Dermis blood vessel endothelial cell (primary cell): ENCODE data around the gene TXNDC5. TPM values are rescaled to one million over a fixed set of nuclear protein-coding genes. Genes with fewer than 3 reads are reported as not detected.
A peak's percentile ranks its signal among the peaks of the same experiment; 100 is the strongest.
"Not testable (repeated sequence)": the region's sequence is repeated elsewhere in the genome, so short reads cannot be mapped to it uniquely, and the experiment has no call there.

Source experiments
- DNase-seq: peaks from one replicate; pipeline ENCODE4 v3.0.0; 2010
- total RNA-seq: library from RNA; depleted of rRNA; stranded (reverse); fragments of >200 nt; gene quantifications from 2 replicates; pipeline ENCODE4 v1.2.3, GENCODE V29; 2014

TXNDC5 gene
- total RNA-seq, 1 donor from 2014 or later, result 2,879 TPM

DNA sequence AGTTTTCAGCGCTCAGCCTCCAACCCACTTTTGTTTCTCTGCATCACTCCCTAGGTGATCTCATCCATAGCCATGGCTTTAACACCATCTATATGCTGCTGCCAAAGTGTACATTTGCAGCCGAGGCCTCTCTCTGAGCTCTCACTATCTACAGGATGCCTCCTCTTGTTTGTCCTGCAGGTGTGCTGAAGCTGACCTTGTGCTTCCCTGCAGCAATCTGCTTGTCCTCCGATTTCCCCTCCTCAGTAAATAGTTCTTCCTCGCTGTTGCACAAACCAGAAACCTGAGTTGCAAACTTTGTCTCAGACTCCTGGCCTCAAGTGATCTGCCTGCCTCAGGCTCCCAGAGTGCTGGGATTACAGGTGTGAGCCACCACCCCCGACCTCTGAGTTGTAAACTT is 3.7 kb upstream of the TXNDC5 start:
- DNase-seq, result no peak

DNA sequence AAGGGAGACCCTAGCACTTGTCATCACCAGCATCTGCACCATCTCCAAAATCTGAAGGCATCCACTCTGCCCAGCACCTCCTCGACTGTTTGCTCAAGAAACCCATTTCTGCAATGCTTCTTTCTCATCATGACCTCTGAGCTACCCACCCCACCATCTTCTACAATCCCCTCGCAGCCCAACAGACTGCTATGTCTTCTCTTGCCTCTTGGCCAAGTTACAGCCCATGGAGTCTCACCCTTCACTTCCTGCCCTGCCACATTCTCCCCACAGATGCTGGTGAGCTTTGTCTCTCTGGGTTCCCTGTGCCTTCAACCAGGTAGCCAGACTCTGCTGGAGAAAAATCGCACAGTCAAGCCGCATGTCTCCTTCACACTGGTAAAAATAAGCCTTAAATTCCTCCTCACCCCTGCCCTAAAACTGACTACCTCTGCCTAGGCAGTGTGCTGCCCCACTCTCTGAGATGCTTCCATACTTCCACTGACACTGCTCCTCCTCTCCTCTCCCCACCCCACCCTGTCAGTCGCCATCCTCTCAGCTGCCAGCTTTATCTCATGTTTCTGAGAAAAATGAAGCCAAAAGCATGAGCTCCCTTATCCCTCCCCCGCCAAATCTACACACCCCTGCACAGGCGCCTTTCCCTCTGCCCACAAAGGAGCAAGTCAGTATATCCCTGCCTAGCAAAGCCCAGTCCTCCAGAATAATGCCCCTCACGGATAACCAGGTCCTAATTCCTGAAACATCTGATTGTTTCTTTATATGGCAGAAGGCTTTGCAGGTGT is 2.3 kb upstream of the TXNDC5 start:
- DNase-seq, result no peak

DNA sequence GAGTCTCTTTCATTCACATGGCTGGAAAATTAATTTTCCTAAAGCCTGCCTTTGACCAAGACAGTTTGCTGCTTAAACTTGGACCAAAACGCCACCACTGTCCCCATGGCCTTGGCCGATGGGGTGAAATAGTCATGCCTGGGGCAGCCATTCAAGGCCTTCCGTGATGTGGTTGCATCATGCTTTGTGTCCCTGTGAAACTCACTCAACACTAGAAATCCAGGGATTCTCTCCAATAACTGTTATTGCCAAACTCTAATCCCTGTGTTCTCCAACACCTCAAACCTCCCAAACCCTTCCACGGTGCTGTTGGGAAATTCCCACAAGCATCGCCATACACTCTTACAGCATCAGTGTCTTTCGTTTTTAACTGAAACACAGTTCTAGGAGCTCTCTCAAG is 1.4 kb upstream of the TXNDC5 start:
- no peak for DNase-seq

DNA sequence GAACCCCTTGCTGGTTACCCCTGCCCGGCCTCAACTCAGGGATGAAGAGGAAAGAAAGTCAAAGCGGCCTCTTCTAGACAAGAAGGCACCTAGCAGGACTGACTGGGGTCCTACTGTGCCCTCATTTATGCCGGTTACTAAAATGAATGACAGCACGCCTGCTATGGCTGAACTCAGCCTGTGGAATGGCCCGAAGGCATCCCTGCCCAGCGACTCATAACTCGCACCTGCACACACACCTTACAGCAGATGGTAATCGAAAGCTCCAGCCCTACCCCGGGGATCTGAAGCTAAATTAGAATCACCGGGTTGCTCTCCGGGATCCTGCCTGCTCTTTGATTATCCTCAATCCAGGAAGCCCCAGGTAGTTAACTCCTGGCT is 747 bp upstream of the TXNDC5 start:
- no peak for DNase-seq

DNA sequence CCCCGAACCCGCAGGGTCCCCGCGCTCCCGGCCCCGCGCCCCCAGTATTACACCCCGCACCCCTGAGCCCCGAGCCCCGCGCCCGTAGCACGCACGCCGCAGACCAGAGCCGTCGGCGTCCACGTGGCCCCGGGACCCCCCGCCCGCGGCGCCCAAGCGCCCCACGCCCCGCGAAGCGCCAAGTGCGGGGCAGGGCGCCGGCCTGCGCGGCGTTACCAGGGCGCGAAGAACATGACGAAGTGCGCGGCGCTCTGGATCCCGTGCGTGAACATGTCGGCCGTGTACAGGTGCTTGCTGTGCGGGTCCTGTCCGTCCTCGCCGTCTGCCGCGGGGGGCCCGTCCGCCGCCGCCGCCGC is 312 bp downstream of the TXNDC5 start:
- no peak for DNase-seq

DNA sequence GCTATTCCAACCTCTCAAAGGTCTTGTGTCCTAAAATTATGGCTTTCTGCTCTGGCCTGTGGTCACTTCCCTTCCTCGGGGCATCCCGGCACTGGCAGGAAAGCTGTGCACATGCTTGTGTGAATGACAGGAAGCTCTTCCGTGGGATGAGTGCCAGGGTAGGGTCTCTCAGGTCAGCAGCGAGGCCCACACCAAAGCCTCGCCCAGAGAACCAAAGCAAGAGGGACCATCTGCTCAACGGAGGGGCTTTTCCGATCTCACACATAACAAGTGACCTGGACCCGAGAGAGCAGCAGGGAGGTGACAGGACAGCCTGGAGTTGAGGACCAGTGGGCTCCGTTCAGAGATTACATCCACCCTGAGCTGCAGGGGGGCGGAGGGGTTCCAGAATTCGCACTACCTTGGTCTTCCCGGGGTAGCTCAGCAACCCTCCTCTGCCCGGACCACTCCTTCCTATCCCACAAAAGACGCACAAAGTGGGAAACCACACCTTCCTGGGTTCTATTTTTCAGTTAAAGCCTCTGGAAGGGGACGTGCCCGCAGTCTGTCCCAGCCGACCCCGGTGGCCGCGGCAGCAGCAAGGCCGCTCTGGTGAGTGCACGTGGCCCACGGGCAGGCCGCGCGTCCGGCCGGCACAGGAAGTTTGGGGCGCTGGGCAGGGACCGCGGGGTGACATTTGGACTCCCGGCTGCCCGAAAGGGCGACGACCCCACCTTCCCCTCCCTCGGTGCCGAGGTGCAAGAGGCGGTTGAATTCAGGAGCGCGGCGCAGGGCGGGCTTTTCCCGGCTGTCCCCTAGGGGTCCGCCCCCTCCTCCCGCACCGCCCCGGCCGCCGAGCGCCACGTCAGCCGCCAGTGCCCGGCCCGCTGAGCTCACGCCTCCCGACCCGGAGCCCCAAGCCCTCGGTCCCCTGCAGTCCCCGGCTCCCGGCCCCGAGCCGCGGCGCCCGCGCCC is 988 bp downstream of the TXNDC5 start:
- DNase-seq, result peak; percentile 82

DNA sequence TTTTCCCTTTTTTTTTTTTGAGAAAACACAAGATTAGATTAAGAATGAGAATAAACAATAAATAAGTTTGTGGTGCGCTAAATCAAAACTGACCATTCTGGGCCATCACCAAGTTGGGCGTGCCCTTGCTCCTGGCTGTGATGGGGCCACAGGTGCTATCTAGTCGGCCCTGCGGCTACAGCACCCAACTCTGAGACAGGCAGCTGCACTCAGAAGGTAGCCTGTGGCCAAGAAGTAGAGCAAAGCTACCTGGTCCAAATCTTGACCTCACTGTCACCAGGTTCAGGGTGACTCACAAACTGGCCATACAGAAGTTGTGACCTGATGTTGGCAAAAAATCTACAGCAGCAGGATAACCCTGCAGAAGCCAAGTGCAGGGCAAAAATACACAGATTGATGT is 3.4 kb downstream of the TXNDC5 start:
- peak; percentile 8 for DNase-seq

DNA sequence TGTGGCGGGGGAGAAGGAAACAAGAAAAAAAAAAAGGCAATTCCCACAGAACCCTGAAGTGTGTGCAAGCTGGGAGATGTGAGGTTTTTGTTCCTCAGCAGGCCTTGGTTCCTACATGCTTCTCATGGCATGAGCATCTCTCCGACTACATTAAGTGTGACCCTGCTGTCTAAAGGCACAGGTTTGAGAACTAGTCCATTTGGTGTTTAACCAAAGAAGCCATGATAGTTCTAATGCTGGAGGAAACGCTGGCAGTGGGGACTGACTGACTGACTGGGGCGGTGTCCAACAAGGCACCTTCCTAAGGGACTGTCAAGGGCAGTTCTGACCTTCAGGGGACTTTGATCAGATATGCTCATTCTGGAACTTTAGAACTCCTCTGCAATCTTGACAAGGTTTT is 3.8 kb downstream of the TXNDC5 start:
- DNase-seq, result peak; percentile 13

DNA sequence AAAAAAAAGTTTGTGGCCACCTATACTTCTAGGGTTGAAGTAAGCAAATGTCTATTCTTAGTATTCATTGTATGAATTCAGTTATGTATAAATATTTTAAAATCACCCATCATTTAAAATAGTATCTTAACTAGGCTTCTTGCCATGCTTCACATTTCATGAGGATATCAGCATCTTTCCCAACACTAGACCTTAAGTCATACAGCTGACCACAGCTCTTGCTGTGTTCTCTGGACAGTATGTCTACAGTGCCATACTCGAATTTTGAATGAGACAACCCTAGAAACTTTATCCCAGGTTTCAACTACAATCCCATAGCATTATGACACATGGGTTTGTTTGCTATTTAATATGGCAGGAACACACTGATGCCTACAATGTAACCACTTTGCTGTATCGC is 5.2 kb downstream of the TXNDC5 start:
- DNase-seq, result peak; percentile 7

DNA sequence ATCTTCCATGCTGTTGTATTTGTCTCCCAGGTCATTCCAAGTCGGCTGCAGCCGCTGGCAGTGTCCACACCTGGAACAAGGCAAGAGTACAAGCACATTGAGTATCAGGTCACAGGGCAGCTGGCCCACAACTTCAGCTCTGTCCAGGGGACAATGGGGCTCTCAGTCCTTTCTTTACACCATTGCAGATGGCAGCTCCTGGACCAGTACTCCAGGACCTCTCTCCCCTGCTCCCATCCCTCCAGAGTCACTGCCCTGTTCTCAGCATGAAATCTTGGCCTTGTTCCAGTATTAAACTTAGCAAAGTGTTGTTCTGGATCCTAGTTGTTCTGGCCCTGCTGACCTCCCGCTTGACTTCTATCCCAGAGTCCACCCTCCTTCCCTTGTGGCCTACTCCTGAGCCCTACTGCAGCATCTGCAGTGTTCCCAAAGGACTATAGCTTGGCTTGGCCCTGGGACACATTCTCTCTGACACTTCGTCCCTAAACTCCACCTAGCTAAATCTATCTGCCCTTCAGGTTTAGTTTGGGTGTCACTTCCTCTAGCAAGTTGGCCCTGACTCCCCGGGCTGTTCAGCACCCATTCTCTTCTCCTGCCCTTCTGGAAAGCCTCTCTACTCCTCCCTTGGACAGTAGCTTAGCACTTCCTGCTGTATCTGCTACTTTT is 5.8 kb downstream of the TXNDC5 start:
- DNase-seq, result peak; percentile 24

DNA sequence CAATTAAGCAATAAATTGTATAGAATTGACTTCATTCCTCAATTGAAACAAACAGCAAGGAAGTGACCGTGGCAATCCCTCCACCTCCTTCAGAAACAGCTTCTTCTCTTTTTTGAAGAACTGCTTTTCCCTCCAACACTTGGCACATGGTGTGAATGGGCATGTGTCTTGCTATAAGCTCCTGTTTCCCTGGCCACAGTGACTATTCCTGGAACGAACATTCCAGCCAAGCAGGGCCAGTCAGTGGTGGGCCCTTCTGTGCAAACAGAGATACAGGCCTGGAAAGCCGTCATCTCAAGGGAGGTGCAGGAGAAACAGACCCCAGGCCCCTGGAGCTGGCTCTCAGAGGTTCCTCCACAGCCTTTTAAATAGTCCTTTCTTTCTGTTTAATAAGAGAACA is 6.9 kb downstream of the TXNDC5 start:
- DNase-seq, result peak; percentile 4

DNA sequence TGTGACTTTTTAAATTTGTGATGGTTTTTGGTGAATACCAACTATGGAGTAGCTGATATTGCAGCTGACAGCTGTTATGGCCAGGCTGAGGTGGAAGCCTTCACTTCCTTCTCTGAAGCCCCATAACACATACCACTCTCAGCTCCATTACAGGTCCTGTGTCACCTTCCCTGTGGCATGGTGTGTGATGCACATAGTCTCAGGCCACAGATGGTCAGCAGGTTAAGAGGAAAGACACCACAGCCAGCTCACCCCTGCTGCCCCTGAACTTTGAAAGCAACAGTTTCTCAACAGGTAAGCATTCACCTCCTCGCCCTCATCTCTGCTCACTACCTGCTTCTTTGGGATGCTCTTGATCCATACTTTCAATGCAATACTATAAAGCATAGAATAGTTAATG is 7.7 kb downstream of the TXNDC5 start:
- peak; percentile 3 for DNase-seq

DNA sequence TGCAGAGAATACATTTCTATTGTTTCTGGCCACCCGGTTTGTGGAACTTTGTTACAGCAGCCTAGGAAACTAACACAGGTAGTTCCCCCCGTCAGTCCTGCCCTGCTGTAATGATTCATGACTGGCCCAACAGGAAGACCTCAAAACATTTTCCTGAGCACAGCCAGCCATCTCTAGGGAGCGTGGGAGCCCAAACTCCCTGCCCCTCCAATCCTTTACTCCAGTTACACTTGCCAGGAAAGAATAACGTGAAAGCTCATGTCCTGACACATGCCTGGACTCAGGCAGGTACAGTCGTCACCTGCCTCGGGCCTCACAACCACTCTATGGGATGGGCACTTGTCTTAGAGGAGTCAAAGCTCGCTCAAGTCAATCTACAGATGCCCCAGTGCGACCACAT is 8.4 kb downstream of the TXNDC5 start:
- DNase-seq, result peak; percentile 62

DNA sequence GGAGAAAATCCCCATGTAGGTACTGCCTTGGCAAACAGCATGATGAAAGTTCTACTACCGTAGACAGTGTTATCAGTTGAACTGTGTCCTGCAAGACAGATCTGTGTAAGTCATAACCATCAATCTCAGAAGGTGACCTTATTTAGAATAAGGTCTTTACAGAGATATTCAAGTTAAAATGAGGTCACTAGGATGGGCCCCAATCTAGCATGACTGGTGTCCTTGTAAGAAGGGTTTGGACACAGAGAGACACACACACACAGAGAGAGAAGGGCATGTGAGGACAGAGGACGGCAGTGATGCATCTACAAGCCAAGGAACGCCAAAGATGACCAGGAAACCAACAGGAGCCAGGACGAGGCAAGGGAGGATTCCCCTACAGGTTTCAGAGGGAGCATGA is 8.8 kb downstream of the TXNDC5 start:
- no peak for DNase-seq

DNA sequence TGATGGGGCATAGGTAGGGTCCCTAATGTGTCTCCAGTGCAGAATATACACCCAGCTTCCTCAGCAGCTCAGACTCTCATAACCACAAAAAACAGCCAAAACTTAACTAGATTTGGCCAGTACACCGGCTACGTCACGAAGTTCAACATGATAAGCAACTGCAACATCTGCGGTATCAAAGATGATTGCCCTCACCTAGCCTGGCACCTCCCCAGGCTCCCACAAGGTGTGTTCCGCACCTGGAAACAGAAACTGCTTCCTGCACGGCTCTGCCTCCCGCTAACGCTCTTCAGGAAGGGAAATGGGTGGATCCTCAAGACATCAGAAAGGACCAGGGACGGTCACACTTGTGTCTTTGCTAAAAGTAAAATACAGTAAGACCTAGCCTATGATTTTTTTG is 9.5 kb downstream of the TXNDC5 start:
- DNase-seq, result peak; percentile 1

DNA sequence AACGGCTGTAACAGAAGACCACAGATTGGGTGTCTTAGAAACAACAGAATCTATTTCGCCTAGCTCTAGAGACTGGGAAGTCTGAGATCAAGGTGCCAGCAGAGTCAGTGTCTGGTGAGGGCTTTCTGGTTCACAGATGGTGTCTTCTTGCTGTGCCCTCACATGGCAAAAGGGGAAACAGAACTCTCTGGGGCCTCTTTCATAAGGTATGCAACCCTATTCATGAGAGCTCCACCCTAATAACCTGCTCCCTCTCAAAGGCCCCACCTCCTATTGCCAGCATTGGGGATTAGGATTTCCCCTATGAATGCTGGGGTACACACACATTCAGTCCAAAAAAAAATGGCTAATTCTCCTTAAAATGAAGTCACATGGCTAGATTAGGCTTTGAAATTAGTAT is 10.0 kb downstream of the TXNDC5 start:
- DNase-seq, result no peak

DNA sequence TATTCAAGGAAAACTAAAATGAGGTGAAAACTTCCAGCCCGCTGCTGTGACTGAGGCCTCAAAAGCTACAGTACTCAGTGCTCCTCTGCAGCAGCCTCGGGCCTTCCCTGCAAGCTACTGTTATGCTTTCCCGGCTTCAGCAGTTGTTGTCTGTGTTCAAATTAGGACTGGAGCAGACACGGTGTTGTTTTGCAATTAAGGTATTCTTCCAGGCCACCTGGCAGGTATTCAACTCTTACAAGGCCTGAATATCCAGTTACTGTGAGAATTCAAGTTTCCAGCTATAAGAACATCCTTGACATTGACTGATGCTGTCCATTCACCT is 10.7 kb downstream of the TXNDC5 start:
- DNase-seq, result peak; percentile 5

DNA sequence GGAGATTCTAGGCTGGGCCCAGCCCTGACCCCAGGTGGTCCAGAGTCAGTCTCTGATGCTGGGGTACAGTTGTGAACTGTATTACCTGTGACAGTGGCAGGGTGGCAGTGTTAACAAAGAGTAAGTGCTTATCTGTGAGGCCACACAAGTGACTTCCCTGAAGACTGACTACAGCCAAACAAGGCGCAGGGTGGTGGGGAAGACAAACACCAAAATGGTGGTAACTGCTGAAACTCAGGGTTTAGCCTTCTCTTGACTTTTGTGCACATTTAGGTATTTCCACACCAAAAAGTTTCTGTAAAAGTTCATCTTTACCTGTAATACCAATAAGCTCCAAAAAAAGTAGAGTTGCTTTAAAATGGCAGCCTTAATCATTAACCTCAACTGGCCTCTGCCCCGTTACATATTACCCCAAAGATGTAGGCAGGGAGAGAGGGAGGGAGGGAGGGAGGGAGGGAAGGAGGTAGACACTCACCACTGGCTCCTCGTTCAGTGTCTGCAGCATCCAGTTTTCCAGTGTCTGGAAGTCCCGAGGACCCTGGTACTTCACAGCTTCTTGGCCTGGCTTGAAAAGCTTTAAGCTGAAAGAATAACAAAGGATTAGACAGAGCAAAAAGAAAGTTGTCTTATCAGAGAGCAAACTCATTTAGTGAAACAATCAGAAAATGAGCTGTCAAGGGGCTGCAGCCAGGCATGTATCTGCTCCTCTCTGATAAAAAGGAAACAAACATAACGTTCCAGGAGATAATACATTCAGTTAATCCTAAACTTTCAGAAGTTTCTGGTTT is 11.3 kb downstream of the TXNDC5 start:
- DNase-seq, result peak; percentile 41

DNA sequence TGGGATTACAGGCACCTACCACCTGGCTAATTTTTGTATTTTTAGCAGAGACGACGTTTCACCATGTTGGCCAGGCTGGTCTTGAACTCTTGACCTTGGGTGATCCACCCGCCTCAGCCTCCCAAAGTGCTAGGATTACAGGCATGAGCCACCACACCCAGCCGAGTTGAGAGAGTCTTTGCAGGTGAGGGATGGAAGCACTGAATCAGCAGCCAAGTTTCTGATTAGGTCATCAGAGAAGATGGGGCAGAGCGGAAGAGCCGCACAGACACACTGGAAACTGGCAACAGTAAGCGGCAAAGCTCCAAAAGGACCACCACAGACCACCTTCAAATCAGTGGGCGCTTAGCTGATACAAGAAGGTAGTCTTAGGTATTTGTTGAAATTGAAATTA is 12.4 kb downstream of the TXNDC5 start:
- not testable (repeated sequence) for DNase-seq

DNA sequence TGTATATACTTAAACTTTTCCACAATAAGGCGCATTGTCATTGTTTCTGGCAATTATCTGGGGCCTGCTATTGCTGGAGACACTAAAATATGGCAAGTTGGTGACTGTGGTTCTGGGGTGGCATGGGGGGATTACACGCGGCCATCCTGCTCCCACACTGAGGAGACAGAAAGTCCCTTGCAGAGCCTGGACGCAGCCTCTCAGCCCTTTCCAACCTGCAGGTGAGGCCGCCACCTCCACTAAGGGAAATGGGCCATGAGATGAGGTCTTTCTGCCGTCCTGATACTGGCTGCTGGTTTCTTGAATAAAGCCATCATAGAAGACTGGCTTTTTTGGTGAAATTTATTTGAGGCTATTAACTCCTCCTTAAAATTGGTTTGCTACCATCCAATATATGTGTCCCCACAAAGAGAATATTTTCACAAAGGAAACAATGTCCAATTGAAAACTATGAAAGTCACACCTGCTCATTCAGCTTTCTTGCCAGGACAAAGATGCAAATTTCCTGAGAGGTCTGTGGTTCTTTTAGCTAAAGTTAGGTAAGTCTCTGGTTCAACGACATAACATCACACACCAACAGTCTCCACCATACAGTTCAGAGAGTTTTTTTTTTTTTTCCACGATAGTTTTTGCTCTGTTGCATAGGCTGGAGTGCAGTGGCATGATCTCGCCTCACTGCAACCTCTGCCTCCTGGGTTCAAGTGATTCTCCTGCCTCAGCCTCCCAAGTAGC is 13.0 kb downstream of the TXNDC5 start:
- DNase-seq, result no peak

DNA sequence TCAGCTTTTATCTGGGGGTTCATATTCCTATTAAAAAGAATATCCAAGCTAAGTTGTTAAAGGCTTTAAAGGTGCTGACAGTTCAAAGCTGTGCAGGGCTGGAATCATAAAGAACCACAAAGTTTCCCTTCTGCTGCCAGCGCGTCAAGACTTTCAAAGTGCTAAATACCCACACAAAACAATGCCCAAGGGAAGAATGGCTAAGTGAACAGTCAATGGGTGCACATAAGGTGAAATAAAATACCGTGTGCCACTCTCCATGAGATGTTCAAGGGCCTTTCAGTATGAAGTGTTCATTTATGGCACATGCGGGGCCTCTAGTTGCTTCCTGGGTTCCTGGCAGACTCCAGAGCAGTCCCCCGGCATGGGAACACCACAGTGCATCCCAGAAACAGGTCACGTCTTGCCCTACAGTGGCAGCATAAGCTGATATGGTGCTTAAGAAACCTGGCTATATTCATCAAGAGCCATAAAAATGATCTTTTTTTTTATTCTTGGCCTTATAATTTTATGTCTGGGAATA is 14.1 kb downstream of the TXNDC5 start:
- no peak for DNase-seq

DNA sequence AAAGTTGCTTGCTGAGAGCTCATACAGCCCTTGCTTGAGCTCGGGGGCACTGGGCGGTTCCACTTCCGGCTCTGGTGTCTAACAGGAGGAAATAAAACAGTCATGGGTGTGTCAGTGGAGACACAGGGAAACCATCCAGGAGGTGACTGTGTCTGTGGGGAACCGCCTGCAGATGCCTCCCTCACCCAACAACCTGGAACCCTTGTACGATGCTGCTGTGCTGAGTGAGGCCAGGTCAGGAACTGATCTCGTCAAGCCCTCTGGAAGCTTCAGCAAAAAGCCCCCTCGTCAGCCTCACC is 15.5 kb downstream of the TXNDC5 start:
- DNase-seq, result no peak
